GM18867 (cell line): ENCODE results near the gene ATAD3A.

Experiments used
- ATAC-seq: cut with Tn5 transposase; IDR thresholded peaks from one replicate; pipeline ENCODE4 v1.9.1; 2021; ENCODE audit warnings: mild to moderate bottlenecking, moderate library complexity; ENCODE audit not compliant: unreplicated experiment

ATAD3A gene

DNA sequence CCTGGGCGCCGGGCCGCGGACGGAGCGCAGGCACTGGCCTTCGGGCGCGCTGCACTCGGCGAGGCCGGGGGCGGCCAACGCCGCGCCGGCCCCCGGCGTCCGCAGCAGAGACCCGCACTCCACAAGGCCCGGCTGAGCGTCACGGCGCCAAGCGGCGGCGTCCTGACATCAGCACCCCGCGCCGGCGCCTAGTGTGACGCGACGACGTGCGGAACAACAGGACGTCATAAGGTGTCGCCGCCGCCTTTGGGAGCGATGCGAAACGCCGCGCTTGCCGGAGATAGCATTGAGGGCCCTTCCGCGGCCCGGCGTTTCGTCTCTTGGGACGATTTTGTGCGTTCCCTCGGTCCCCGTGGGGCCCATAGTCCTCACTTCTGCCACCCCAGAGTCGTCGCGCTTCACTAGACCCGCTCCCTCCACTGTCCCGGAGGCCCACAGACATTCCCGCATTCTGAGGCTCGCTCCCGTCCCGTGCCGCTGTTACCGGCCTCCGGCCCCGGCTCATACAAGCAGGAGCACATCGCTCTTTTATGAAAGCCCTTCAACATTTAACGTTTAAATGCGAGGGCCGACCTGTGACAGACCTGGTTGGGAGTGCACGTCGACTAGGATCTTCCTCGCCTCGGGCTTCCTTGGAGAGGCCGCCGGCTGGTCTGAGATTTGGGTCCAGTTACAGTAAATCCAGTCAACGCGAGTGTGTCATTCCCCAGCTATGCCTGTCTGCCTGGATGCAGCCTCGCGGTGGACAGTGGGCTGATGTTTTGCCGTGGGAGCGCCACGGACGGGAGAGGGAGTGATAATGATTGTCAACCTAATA lies 63.0 kb downstream of the ATAD3A start, which contains the start of gene SSU72:
TSS of gene SSU72 (minus strand) at position 143 of the 817 bp plus-strand sequence. CDS start 306 bp downstream, outside the sequence.
- peak; percentile 87 for ATAC-seq

GRCh38 chr1:1577367-1578011 lies 65.5 kb downstream of the ATAD3A start:
- no peak for ATAC-seq

GRCh38 chr1:1578371-1578940 lies 66.5 kb downstream of the ATAD3A start:
- no peak for ATAC-seq

GRCh38 chr1:1582585-1583346 lies 70.8 kb downstream of the ATAD3A start:
- ATAC-seq, result no peak

DNA sequence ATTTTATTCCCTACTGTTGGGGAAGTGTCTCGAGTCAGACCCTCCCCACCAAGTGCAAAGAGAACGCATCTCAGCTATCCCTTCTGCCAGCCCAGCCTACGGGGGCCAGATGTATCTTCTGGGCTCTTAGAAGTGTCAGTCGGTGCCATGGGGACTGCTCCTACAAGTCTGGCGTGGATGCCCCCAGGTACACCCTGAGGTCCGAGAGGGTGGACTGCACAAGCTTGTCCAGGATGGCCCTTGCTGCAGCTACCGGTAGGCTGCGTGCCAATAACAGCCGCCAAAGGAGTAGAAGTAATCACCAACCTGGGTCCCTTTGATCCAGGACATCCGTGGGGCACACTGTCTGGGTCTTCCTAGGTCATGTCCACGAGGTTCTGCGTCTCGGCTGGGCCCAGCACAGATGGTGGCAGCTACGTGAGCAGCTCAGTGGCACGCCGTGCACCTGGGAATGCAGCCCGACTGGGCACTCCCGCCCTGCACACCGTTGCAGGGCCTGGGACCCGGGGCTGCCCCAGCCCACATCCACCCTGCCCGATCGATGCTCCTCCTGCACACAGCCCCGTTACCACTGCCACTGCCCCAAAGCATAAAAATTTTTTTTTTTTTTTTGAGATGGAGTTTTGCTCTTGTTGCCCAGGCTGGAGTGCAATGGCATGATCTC lies 71.5 kb downstream of the ATAD3A start:
- no peak for ATAC-seq
